Natural killer cell (primary cell): ENCODE results near the gene VEZF1. TPM values are rescaled to one million over a fixed set of nuclear protein-coding genes. Genes with fewer than 3 reads are reported as not detected.

Source experiments
- ATAC-seq, 3 donors: fragments of 150-1000 bp in 2 of 3; fragments of 200-7000 bp in 1 of 3; cut with Tn5 transposase; 1 replicate in 1 of 3; 2 replicates in 2 of 3; pipeline ENCODE4 v1.10.0; 2021; ENCODE audit warnings: mild to moderate bottlenecking in 2 of 3, moderate library complexity in 2 of 3
- DNase-seq, 2 donors: peaks; one replicate each; pipeline versions ENCODE4 v3.0.0 to v3.0.0-alpha.2; 2013 to 2021; ENCODE audit warnings: mixed read lengths in 1 of 2
- H3K27ac ChIP-seq: one replicate; pipeline ENCODE4 v1.5.1; 2013; ENCODE audit warnings: mild to moderate bottlenecking, low read length
- H3K27me3 ChIP-seq: one replicate; pipeline ENCODE4 v1.6.1; 2013; ENCODE audit warnings: low read length; ENCODE audit not compliant: control insufficient read depth, insufficient read depth
- H3K36me3 ChIP-seq: one replicate; pipeline ENCODE4 v1.6.1; 2013; ENCODE audit warnings: low read length; ENCODE audit not compliant: control insufficient read depth, insufficient read depth
- H3K4me1 ChIP-seq: one replicate; pipeline ENCODE4 v1.6.1; 2013; ENCODE audit warnings: low read length; ENCODE audit not compliant: control insufficient read depth, insufficient read depth
- H3K4me3 ChIP-seq: one replicate; pipeline ENCODE4 v1.5.1; 2013; ENCODE audit warnings: low read length
- H3K9me3 ChIP-seq: one replicate; pipeline ENCODE4 v1.6.1; 2013; ENCODE audit warnings: low read length; ENCODE audit not compliant: control insufficient read depth, insufficient read depth
- H3K27ac Mint-ChIP-seq, 2 donors: one replicate each; pipeline ENCODE4 v1.8.0; 2022; ENCODE audit warnings: mild to moderate bottlenecking in 2 of 2, mixed read lengths in 2 of 2, moderate library complexity in 1 of 2
- H3K27me3 Mint-ChIP-seq, 2 donors: one replicate each; pipeline ENCODE4 v1.8.0; 2022; ENCODE audit warnings: low read depth in 2 of 2, mixed read lengths in 2 of 2
- H3K36me3 Mint-ChIP-seq: one replicate; pipeline ENCODE4 v1.8.0; 2022; ENCODE audit warnings: mixed read lengths
- H3K4me1 Mint-ChIP-seq, 2 donors: one replicate each; pipeline ENCODE4 v1.8.0; 2022; ENCODE audit warnings: mixed read lengths in 2 of 2
- H3K4me3 Mint-ChIP-seq: one replicate; pipeline ENCODE4 v1.8.0; 2022; ENCODE audit warnings: mild to moderate bottlenecking, moderate library complexity, mixed read lengths
- H3K9me3 Mint-ChIP-seq, 2 donors: one replicate each; pipeline ENCODE4 v1.8.0; 2022; ENCODE audit warnings: mixed read lengths in 2 of 2
- CTCF ChIP-seq: fragments of 200-600 bp; IDR thresholded peaks from one replicate; pipeline ENCODE4 v1.8.0; 2022; ENCODE audit warnings: antibody characterized with exemption
- WGBS: methylation state at CpG from one replicate; pipeline ENCODE4 v1.1.7; 2013; ENCODE audit warnings: missing lambda C conversion rate; ENCODE audit not compliant: insufficient coverage; 5-methylcytosine and 5-hydroxymethylcytosine counted together
- intact Hi-C: fragments of 100-400 bp; cut with micrococcal nuclease; formaldehyde crosslinking; loops from one replicate; pipeline ENCODE4 v1.14.2; 2022
- total RNA-seq, 4 donors: library from RNA; stranded (reverse); fragments of 120-200 nt in 1 of 4; gene quantifications; one replicate each; pipeline versions ENCODE4 v1.2.3 to v1.2.4, GENCODE V29; 2013 to 2022

VEZF1 gene
- total RNA-seq, 3 donors from 2014 or later (not counting 1 experiment from before 2014, with no cell fraction given) = 49.8 to 64.6 (median 63.4) TPM

- no peaks in the 10 kb centered on the region for H3K36me3 ChIP-seq
- peak overlapping the region; percentile 61 for H3K4me3 Mint-ChIP-seq
- peaks cover 50% of the 10 kb centered on the region for H3K4me1 ChIP-seq
- TF ChIP-seq CTCF = no peak
- intact Hi-C loops = loop anchor here (5.0 kb wide), 2 partner anchors 41 to 49 kb away; no protein-coding TSS in a partner anchor
- H3K27me3 Mint-ChIP-seq = peaks cover 17 to 21% of the 10 kb centered on the region in 2 donors
- peak overlapping the region in 1 of 2 donors; percentile 75 for H3K27ac Mint-ChIP-seq
- DNase-seq (no peak), ATAC-seq (no peak)
- no peak overlapping the region for H3K27ac ChIP-seq
- no peaks in the 10 kb centered on the region for H3K27me3 ChIP-seq
- H3K4me1 Mint-ChIP-seq = peaks cover 33 to 49% of the 10 kb centered on the region in 2 donors
- WGBS = 92% methylated on average over 5 of the region's 5 CpGs
- H3K36me3 Mint-ChIP-seq = no peaks in the 10 kb centered on the region
- H3K9me3 ChIP-seq = no peaks in the 10 kb centered on the region
- H3K9me3 Mint-ChIP-seq = no peaks in the 10 kb centered on the region
- H3K4me3 ChIP-seq = no peak overlapping the region
Measured at GRCh38 chr17:57948169-57948554, 39.9 kb downstream of the VEZF1 start.

DNA sequence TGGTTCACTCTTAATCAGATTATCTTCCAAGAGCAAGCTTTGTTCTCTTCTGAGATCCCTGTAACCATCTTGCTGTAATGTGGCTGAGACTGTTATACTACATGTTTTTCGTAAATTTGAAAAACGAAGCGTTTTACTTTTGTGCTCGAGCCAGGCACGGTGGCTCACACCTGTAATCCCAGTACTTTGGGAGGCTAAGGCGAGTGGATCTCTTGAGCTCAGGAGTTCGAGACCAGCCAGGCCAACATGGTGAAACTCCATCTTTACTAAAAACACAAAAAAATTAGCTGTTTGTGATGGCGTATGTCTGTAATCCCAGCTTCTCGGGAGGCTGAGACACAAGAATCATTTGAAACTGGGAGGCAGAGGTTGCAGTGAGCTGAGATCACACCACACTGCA lies 40.7 kb downstream of the VEZF1 start:
- H3K27me3 ChIP-seq = no peaks in the 10 kb centered on the region
- H3K4me1 ChIP-seq = peaks cover 49% of the 10 kb centered on the region
- no peaks in the 10 kb centered on the region for H3K9me3 ChIP-seq
- peaks cover 17 to 24% of the 10 kb centered on the region in 2 donors for H3K27me3 Mint-ChIP-seq
- 84% methylated on average over 9 of the region's 9 CpGs for WGBS
- H3K27ac ChIP-seq = no peak overlapping the region
- H3K27ac Mint-ChIP-seq = peak overlapping the region in 1 of 2 donors; percentile 74
- H3K9me3 Mint-ChIP-seq = no peaks in the 10 kb centered on the region
- intact Hi-C loops = loop anchor here (5.0 kb wide), 2 partner anchors 40 to 50 kb away; no protein-coding TSS in a partner anchor
- H3K4me1 Mint-ChIP-seq = peaks cover 33 to 41% of the 10 kb centered on the region in 2 donors
- ATAC-seq = no peak
- no peak for DNase-seq
- H3K4me3 ChIP-seq = no peak overlapping the region
- H3K36me3 ChIP-seq = no peaks in the 10 kb centered on the region
- no peaks in the 10 kb centered on the region for H3K36me3 Mint-ChIP-seq
- peak overlapping the region; percentile 90 for H3K4me3 Mint-ChIP-seq
- TF ChIP-seq CTCF = no peak

- Mint-ChIP-seq H3K9me3 (no peaks in the 10 kb centered on the region), H3K4me1 (peaks cover 33 to 41% of the 10 kb centered on the region in 2 donors), H3K36me3 (no peaks in the 10 kb centered on the region), H3K27ac (peak overlapping the region in 1 of 2 donors; percentile 74), H3K4me3 (peak overlapping the region; percentile 90), H3K27me3 (peaks cover 17 to 24% of the 10 kb centered on the region in 2 donors)
- 9% methylated on average over 10 of the region's 10 CpGs for WGBS
- Histone ChIP-seq H3K36me3 (no peaks in the 10 kb centered on the region), H3K4me3 (peak overlapping the region; percentile 28), H3K27ac (no peak overlapping the region), H3K9me3 (no peaks in the 10 kb centered on the region), H3K27me3 (no peaks in the 10 kb centered on the region), H3K4me1 (peaks cover 49% of the 10 kb centered on the region)
- DNase-seq = peak; percentile 25 to 64
- intact Hi-C loops = loop anchor here (5.0 kb wide), 2 partner anchors 40 to 50 kb away; no protein-coding TSS in a partner anchor
- TF ChIP-seq CTCF = no peak
- ATAC-seq = peak; percentile 79 to 86 (median 85)
Measured at GRCh38 chr17:57946798-57947358, 41.2 kb downstream of the VEZF1 start.
